H1 (cell line): Measurements from ENCODE around the gene ABCD1.

Experiments used
- ATF3 ChIP-seq: IDR thresholded peaks from 2 replicates; pipeline ENCODE4 v1.6.1; 2011; ENCODE audit warnings: low read depth, mild to moderate bottlenecking, low read length; ENCODE audit not compliant: insufficient read depth
- BRCA1 ChIP-seq: IDR thresholded peaks from 2 replicates; pipeline ENCODE4 v1.6.1; 2012; ENCODE audit warnings: low read depth, low read length, improper control_type of control experiment
- CBX8 ChIP-seq: fragments of 300-800, 300-1000 bp; sonication (generic); IDR thresholded peaks from 2 replicates; pipeline ENCODE4 v1.7.1; 2016; ENCODE audit warnings: low read depth, low read length, borderline replicate concordance
- CTCF ChIP-seq, 3 experiments: IDR thresholded peaks; 1 replicate in 2 of 3; 2 replicates in 1 of 3; pipeline versions ENCODE4 v1.5.1 to v1.6.1; 2011; ENCODE audit warnings: low read length in 3 of 3, mild to moderate bottlenecking in 3 of 3, inconsistent platforms in 2 of 3, low read depth in 1 of 3, moderate library complexity in 1 of 3; ENCODE audit not compliant: insufficient read depth in 1 of 3; ENCODE audit errors: control extremely low read depth in 1 of 3
- EP300 ChIP-seq, 2 experiments: IDR thresholded peaks; 1 replicate in 1 of 2; 2 replicates in 1 of 2; pipeline ENCODE4 v1.6.1; 2011 to 2012; ENCODE audit warnings: low read depth in 2 of 2, low read length in 2 of 2, mild to moderate bottlenecking in 2 of 2, borderline replicate concordance in 1 of 2, inconsistent platforms in 1 of 2, moderate library complexity in 1 of 2
- EZH2 ChIP-seq: fragments of 200-600 bp; sonication (generic); IDR thresholded peaks from 2 replicates; pipeline ENCODE4 v1.7.1; 2012; ENCODE audit warnings: low read depth, mild to moderate bottlenecking, moderate library complexity, low read length, inconsistent platforms; ENCODE audit not compliant: severe bottlenecking
- KDM4A ChIP-seq: IDR thresholded peaks from one replicate; pipeline ENCODE4 v1.7.1; 2012; ENCODE audit warnings: low read depth, mild to moderate bottlenecking, moderate library complexity, low read length, inconsistent platforms; ENCODE audit not compliant: severe bottlenecking
- POLR2A ChIP-seq, 2 experiments: IDR thresholded peaks; 1 replicate in 1 of 2; 2 replicates in 1 of 2; pipeline ENCODE4 v1.6.1; 2011; ENCODE audit warnings: low read depth in 2 of 2, low read length in 2 of 2, mild to moderate bottlenecking in 2 of 2; ENCODE audit errors: control extremely low read depth in 1 of 2
- POLR2AphosphoS5 ChIP-seq: IDR thresholded peaks from 2 replicates; pipeline ENCODE4 v1.6.1; 2011; ENCODE audit warnings: low read depth, low read length
- SIX5 ChIP-seq: IDR thresholded peaks from 2 replicates; pipeline ENCODE4 v1.6.1; 2011; ENCODE audit warnings: mild to moderate bottlenecking, low read depth, low read length
- TCF12 ChIP-seq: IDR thresholded peaks from 2 replicates; pipeline ENCODE4 v1.6.1; 2011; ENCODE audit warnings: low read depth, mild to moderate bottlenecking, low read length
- TEAD4 ChIP-seq: IDR thresholded peaks from 2 replicates; pipeline ENCODE4 v1.6.1; 2012; ENCODE audit warnings: low read depth, low read length, inconsistent platforms, mixed read lengths
- USF2 ChIP-seq: IDR thresholded peaks from 2 replicates; pipeline ENCODE4 v1.6.1; 2011; ENCODE audit warnings: low read length, improper control_type of control experiment
- YY1 ChIP-seq: IDR thresholded peaks from 2 replicates; pipeline ENCODE4 v1.6.1; 2011; ENCODE audit warnings: low read depth, mild to moderate bottlenecking, low read length

GRCh38 chrX:153696100-153696499 is 28.6 kb upstream of the ABCD1 start:
- TF ChIP-seq EP300 (IDR thresholded peaks at IDR 0.05; ENCODE audit: borderline replicate concordance in 1 of 2, low read depth in 2 of 2, low read length in 2 of 2) (no peak), CTCF (IDR thresholded peaks at IDR 0.05; ENCODE audit: control extremely low read depth in 1 of 3, insufficient read depth in 1 of 3, low read depth in 1 of 3, low read length in 3 of 3) (no peak), USF2 (no peak), KDM4A (no peak), POLR2AphosphoS5 (no peak), TCF12 (no peak), BRCA1 (no peak), CBX8 (no peak), YY1 (no peak), TEAD4 (no peak), ATF3 (no peak), SIX5 (no peak), POLR2A (IDR thresholded peaks at IDR 0.05; ENCODE audit: control extremely low read depth in 1 of 2, low read depth in 2 of 2, low read length in 2 of 2) (no peak), EZH2 (no peak)
